ENCODE data around the gene JAK2.
"Not testable (repeated sequence)": the region's sequence is repeated elsewhere in the genome, so short reads cannot be mapped to it uniquely, and the experiment has no call there.

DNA sequence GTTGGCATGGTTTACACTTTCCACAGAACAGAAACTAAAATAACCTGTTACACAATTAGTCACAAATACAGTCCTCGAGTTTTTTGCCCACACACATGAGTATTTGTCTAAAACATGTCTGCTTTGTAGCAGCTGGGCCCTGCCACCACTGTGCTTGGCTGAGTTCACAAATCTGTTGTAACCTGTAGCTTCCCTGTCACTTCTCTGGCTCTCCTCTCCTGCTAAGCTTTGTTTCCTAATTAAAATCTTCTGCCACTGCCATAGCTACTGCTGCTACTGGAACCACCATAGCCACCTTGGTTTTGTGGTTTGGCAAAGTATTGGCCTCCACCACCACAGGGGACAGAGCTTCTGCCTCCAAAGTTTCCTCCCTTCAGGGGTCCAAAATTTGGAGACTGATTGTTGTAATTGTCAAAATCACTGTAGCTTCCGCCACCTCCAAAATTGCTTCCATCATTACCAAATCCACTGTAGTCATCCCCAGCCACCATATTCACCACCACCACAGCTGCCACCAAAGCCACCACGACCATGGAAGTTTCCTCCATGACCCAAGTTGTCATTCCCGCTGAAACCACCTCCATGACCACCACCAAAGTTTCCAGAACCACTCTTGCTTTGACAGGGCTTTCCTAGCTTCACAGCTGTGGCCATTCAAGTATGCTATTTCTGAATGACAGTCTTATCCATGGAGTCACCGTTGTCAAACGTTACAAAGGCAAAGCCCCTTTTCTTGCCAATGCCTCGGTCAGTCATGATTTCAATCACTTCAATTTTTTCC lies 40.5 kb upstream of the JAK2 start:
- TF ChIP-seq MED1 (CRISPR knock-in tag; IDR thresholded peaks at IDR 0.05; ENCODE audit: borderline replicate concordance); ZBTB1 (CRISPR knock-in tag; IDR thresholded peaks at IDR 0.05; ENCODE audit: borderline replicate concordance, low read depth); FOXP1 (CRISPR knock-in tag; IDR thresholded peaks at IDR 0.05); TAF1 (IDR thresholded peaks at IDR 0.05; ENCODE audit: control insufficient read depth, extremely low read depth, insufficient read depth, low read length, severe bottlenecking): not testable (repeated sequence)
- TF ChIP-seq, protein P1, sequence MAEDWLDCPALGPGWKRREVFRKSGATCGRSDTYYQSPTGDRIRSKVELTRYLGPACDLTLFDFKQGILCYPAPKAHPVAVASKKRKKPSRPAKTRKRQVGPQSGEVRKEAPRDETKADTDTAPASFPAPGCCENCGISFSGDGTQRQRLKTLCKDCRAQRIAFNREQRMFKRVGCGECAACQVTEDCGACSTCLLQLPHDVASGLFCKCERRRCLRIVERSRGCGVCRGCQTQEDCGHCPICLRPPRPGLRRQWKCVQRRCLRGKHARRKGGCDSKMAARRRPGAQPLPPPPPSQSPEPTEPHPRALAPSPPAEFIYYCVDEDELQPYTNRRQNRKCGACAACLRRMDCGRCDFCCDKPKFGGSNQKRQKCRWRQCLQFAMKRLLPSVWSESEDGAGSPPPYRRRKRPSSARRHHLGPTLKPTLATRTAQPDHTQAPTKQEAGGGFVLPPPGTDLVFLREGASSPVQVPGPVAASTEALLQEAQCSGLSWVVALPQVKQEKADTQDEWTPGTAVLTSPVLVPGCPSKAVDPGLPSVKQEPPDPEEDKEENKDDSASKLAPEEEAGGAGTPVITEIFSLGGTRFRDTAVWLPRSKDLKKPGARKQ (CRISPR knock-in tag; IDR thresholded peaks at IDR 0.05): not testable (repeated sequence)
